H1 (cell line): Measurements from ENCODE around the gene MAP7. TPM values are rescaled to one million over a fixed set of nuclear protein-coding genes. Genes with fewer than 3 reads are reported as not detected.

Experiments used
- ASH2L ChIP-seq: fragments of 200-600, 300-600 bp; sonication (generic); IDR thresholded peaks from one replicate; pipeline ENCODE4 v1.7.1; 2017; ENCODE audit warnings: low read length
- ATF2 ChIP-seq: IDR thresholded peaks from 2 replicates; pipeline ENCODE4 v1.6.1; 2012; ENCODE audit warnings: low read length, inconsistent platforms
- BCL11A ChIP-seq, 2 experiments: IDR thresholded peaks; one replicate each; pipeline ENCODE4 v1.6.1; 2011; ENCODE audit warnings: low read depth in 2 of 2, low read length in 2 of 2, mild to moderate bottlenecking in 2 of 2
- CBX8 ChIP-seq: fragments of 300-800, 300-1000 bp; sonication (generic); IDR thresholded peaks from 2 replicates; pipeline ENCODE4 v1.7.1; 2016; ENCODE audit warnings: low read depth, low read length, borderline replicate concordance
- CTBP2 ChIP-seq: IDR thresholded peaks from 2 replicates; pipeline ENCODE4 v1.7.0; 2011; ENCODE audit warnings: borderline replicate concordance, mild to moderate bottlenecking, moderate library complexity, mixed read lengths, low read length; ENCODE audit not compliant: insufficient read depth, insufficient read length
- JUN ChIP-seq: IDR thresholded peaks from 2 replicates; pipeline ENCODE4 v1.6.1; 2011; ENCODE audit warnings: low read depth, mild to moderate bottlenecking, improper control_type of control experiment, low read length
- KDM4A ChIP-seq: IDR thresholded peaks from one replicate; pipeline ENCODE4 v1.7.1; 2012; ENCODE audit warnings: low read depth, mild to moderate bottlenecking, moderate library complexity, low read length, inconsistent platforms; ENCODE audit not compliant: severe bottlenecking
- SRF ChIP-seq: IDR thresholded peaks from 2 replicates; pipeline ENCODE4 v1.6.1; 2011; ENCODE audit warnings: mild to moderate bottlenecking, low read depth, low read length, moderate library complexity
- polyA plus RNA-seq, 7 experiments: library from polyadenylated mRNA; depleted of rRNA in 3 of 7; stranded (reverse) in 5 of 7; unstranded in 2 of 7; fragments of >200 nt in 5 of 7; fragments of 200-250 nt in 2 of 7; gene quantifications; 1 replicate in 5 of 7; 2 replicates in 1 of 7; 4 replicates in 1 of 7; pipeline versions ENCODE4 v1.2.1 to v1.2.3, GENCODE V29; 2011 to 2013; ENCODE audit warnings: missing spikeins in 2 of 7, mixed read lengths in 2 of 7
- total RNA-seq: library from RNA; stranded (reverse); fragmentation: NEBNext Ultra II Directional; extraction: Animal tissue kit (Norgen Biotek cat#: 25700); gene quantifications from 2 replicates; pipeline ENCODE4 v1.2.1, GENCODE V29; 2021

The MAP7 gene
- total and polyA plus RNA-seq, 2 of the 8 experiments (the other 6 are each of a cell fraction or from before 2014, with no cell fraction given) = 13.5 to 66.9 TPM

GRCh38 chr6:136549300-136550044, 750 bp downstream of the MAP7 start (continued):
- no peak for TF ChIP-seq CTBP2
- no peak for TF ChIP-seq ATF2
- TF ChIP-seq BCL11A (IDR thresholded peaks at IDR 0.05; ENCODE audit: low read depth in 2 of 2, low read length in 2 of 2) = no peak
- TF ChIP-seq KDM4A = peak; percentile 88
- TF ChIP-seq SRF = no peak
- TF ChIP-seq ASH2L = peak; percentile 88
- TF ChIP-seq CBX8 = no peak
- TF ChIP-seq JUN = no peak
